HK-2 (cell line): ENCODE measurements around the gene KASH5.
"Not testable (repeated sequence)": the region's sequence is repeated elsewhere in the genome, so short reads cannot be mapped to it uniquely, and the experiment has no call there.

Source experiments
- DNase-seq: peaks from one replicate; pipeline ENCODE4 v3.0.0-alpha.2; 2018; ENCODE audit not compliant: unreplicated experiment

KASH5 gene

DNA sequence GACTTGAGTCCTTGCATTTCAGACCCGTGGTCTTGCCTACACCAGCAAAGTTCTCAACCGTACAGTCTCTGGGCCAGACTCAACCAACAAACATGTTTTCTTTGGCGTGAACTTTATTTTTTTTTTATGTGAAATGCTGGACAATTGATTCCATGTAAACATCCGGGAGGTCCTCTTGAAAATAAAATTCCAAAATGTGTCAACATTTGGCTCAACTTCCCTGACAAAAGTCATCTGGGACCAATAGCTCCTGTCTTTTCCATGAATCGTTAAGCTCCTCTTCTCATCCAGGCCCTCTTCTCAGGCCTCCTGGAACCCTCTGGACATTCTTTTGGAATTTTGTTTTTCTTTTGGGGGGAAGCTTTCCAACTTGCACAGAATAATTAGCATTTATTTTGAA, 67.7 kb downstream of the KASH5 start:
- no peak for DNase-seq

DNA sequence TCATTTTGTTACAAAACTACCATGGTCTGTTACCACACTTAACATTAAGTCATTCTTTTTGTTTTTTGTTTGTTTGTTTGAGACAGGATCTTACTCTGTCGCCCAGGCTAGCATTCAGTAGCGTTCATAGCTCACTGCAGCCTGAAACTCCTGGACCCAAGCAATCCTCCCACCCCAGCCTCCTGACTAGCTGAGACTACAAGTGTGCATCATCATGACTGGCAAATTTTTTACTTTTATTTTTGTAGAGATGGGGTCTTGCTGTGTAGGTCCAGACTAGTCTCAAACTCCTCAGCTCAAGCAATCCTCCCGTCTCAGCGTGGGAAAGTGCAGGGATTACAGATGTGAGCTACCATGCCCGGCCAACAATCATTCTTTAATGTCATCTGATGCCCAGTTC, 68.3 kb downstream of the KASH5 start:
- DNase-seq, result no peak

GRCh38 chr19:49458567-49458903, 70.5 kb downstream of the KASH5 start:
- no peak for DNase-seq

DNA sequence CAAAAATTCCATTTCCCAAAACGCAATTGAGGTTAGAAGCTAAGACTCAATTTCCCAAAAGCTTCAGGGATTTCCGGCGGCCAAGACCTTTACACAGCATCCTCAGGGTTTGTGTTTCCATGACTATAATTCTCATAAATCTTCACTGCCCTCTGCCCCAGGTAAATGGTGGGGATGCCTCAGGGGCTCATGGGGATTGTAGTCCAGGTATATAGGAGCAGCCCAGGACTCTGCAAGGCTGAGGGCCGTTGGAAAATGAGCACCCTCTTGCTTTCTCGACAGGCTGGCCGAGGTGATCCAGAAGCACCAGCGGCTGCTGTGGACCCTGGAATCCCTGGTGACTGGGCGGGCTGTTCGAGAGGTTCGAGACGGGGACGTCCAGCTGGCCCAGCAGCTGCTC, 71.3 kb downstream of the KASH5 start:
- no peak for DNase-seq

- DNase-seq, result not testable (repeated sequence)
These were observed 73.1 kb downstream of the KASH5 start for GRCh38 chr19:49461130-49461529.

DNA sequence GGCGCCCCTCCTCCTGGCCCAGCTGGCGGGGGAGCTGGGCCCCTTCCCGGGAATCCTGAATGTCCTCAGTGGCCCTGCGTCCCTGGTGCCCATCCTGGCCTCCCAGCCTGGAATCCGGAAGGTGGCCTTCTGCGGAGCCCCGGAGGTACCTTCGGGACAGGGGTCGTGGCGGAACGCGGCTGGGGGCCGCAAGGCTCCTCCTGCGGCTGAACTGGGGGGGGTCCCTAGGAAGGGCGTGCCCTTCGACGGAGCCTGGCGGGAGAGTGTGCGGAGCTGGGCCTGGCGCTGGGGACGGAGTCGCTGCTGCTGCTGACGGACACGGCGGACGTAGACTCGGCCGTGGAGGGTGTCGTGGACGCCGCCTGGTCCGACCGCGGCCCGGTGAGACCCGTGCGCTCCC, 73.6 kb downstream of the KASH5 start:
- DNase-seq, result no peak

GRCh38 chr19:49462492-49462891, 74.4 kb downstream of the KASH5 start:
- no peak for DNase-seq

DNA sequence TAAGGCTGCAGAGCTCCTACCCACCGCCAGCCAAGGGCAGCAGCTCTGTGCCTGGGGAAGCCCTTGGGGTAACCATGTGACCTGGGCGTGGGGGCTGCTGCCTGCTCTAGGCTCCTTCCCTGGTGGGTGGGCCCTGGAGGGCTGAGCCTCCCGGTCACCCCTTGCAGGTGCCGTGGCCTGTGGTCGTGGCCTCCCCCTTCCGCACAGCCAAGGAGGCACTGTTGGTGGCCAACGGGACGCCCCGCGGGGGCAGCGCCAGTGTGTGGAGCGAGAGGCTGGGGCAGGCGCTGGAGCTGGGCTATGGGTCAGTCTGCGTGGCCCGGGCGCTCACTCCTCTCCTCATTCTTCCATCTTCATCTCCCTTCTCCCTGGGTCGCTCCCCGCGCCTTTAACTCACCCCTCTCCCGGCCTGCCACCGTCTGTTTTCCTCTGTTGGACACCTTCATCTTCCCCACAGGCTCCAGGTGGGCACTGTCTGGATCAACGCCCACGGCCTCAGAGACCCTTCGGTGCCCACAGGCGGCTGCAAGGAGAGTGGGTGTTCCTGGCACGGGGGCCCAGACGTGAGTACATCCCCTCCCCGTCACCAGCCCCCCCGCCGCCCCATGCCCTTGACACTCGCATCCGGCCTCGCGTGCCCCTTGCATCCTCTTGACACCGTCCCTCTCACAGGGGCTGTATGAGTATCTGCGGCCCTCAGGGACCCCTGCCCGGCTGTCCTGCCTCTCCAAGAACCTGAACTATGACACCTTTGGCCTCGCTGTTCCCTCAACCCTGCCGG, 76.1 kb downstream of the KASH5 start:
- no peak for DNase-seq

DNA sequence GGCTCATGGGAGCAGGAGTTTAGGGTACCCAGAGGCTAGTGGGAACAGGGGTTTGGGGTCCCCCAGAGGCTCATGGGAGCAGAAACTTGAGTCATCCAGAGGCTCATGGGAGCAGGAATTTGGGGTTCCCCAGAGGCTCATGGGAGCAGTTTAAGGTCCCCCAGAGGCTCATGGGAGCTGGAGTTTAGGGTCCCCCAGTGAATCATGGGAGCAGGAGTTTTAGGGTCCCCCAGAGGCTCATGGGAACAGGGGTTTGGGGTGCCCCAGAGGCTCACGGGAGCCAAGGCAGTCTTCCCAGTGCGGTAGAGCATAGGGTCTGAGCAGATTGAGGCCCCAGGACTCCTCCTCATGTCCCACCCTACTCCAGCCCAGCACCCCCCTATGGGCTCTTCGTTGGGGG, 77.3 kb downstream of the KASH5 start:
- no peak for DNase-seq
